WERI-Rb-1 (cell line): ENCODE measurements around the gene HEXD.
"Not testable (repeated sequence)": the region's sequence is repeated elsewhere in the genome, so short reads cannot be mapped to it uniquely, and the experiment has no call there.

Source experiments
- DNase-seq: peaks from one replicate; pipeline ENCODE4 v3.0.0-alpha.2; 2020
- H3K27ac ChIP-seq: fragments of 250-450 bp; sonication (Bioruptor Pico); 2 replicates; pipeline ENCODE4 v1.5.1; 2020; ENCODE audit warnings: mild to moderate bottlenecking, moderate library complexity
- H3K27me3 ChIP-seq: fragments of 250-450 bp; sonication (Bioruptor Pico); 2 replicates; pipeline ENCODE4 v1.5.1; 2021; ENCODE audit warnings: mild to moderate bottlenecking, low read depth, moderate library complexity; ENCODE audit not compliant: insufficient read depth, severe bottlenecking
- H3K36me3 ChIP-seq: fragments of 250-450 bp; sonication (Bioruptor Pico); 2 replicates; pipeline ENCODE4 v1.5.1; 2020; ENCODE audit warnings: mild to moderate bottlenecking, moderate library complexity
- H3K4me3 ChIP-seq: 2 replicates; pipeline ENCODE4 v1.5.1; 2011; ENCODE audit warnings: low read depth, mild to moderate bottlenecking, control low read depth, low read length
- H3K9me3 ChIP-seq: fragments of 250-450 bp; sonication (Bioruptor Pico); 2 replicates; pipeline ENCODE4 v1.5.1; 2021; ENCODE audit warnings: mild to moderate bottlenecking, moderate library complexity; ENCODE audit not compliant: severe bottlenecking
- CTCF ChIP-seq: IDR thresholded peaks from 2 replicates; pipeline ENCODE4 v1.5.1; 2011; ENCODE audit warnings: low read depth, mild to moderate bottlenecking, control low read depth, inconsistent platforms, low read length

HEXD gene

GRCh38 chr17:82450357-82451106 is 32.4 kb downstream of the HEXD start, which contains the start of gene CYBC1:
TSS of gene CYBC1 (minus strand) at chr17:82450752. CDS start at chr17:82449254, 1,498 bp downstream.
- peaks cover 18% of the 10 kb centered on the region for H3K36me3 ChIP-seq
- DNase-seq, result peak; percentile 94

GRCh38 chr17:82452162-82452561 is 34.0 kb downstream of the HEXD start:
- H3K27ac ChIP-seq, result no peak overlapping the region
- H3K4me3 ChIP-seq, result no peak overlapping the region
- H3K27me3 ChIP-seq, result no peaks in the 10 kb centered on the region
- TF ChIP-seq CTCF, result no peak
- H3K36me3 ChIP-seq, result peaks cover 9% of the 10 kb centered on the region
- DNase-seq, result no peak
- H3K9me3 ChIP-seq, result peaks cover 23% of the 10 kb centered on the region

More at GRCh38 chr17:82450357-82451106, 32.4 kb downstream of the HEXD start, which contains the start of gene CYBC1:
- Histone ChIP-seq H3K4me3 (peak within 1 kb of the TSS; percentile 84), H3K27ac (peak within 1 kb of the TSS; percentile 92), H3K27me3 (no peaks in the 10 kb centered on the region), H3K9me3 (peaks cover 23% of the 10 kb centered on the region)
- no peak for TF ChIP-seq CTCF

- H3K27ac ChIP-seq, DNase-seq, H3K4me3 ChIP-seq, H3K36me3 ChIP-seq, H3K27me3 ChIP-seq: not testable (repeated sequence)
- H3K9me3 ChIP-seq, result peaks cover 23% of the 10 kb centered on the region
Observed at GRCh38 chr17:82453151-82453550, 35.0 kb downstream of the HEXD start.

GRCh38 chr17:82453706-82454105 is 35.6 kb downstream of the HEXD start:
- not testable (repeated sequence) for DNase-seq, H3K27me3 ChIP-seq

GRCh38 chr17:82457073-82457928 is 39.2 kb downstream of the HEXD start:
- H3K27me3 ChIP-seq, result no peaks in the 10 kb centered on the region
- H3K36me3 ChIP-seq, result peaks cover 28% of the 10 kb centered on the region
- peak overlapping the region; percentile 85 for H3K4me3 ChIP-seq
- H3K9me3 ChIP-seq, result peaks cover 16% of the 10 kb centered on the region
- DNase-seq, result no peak
- peak overlapping the region; percentile 100 for H3K27ac ChIP-seq
- TF ChIP-seq CTCF, result no peak

More at GRCh38 chr17:82453706-82454105, 35.6 kb downstream of the HEXD start:
- H3K27ac ChIP-seq, H3K4me3 ChIP-seq, H3K36me3 ChIP-seq: not testable (repeated sequence)
- peaks cover 23% of the 10 kb centered on the region for H3K9me3 ChIP-seq

- TF ChIP-seq CTCF, result no peak
- DNase-seq, result no peak
- Histone ChIP-seq H3K27ac (peak overlapping the region; percentile 100), H3K36me3 (peaks cover 33% of the 10 kb centered on the region), H3K4me3 (peak overlapping the region; percentile 85), H3K27me3 (no peaks in the 10 kb centered on the region), H3K9me3 (peaks cover 12% of the 10 kb centered on the region)
Observed at GRCh38 chr17:82457929-82458178, 39.7 kb downstream of the HEXD start.
